Activated gamma-delta T cell treated with anti-CD3 and anti-CD28 coated beads, Interleukin-2, amount 50 U/mL, for 16 hours (primary cell): ENCODE data around the gene FRMD4A.
"Not testable (repeated sequence)": the region's sequence is repeated elsewhere in the genome, so short reads cannot be mapped to it uniquely, and the experiment has no call there.

ENCODE experiments used
- DNase-seq: peaks from one replicate; pipeline ENCODE4 v3.0.0-alpha.2; 2020; ENCODE audit warnings: low read depth

Gene FRMD4A

GRCh38 chr10:14052931-14053330 lies 277.8 kb downstream of the FRMD4A start:
- DNase-seq: no peak

DNA sequence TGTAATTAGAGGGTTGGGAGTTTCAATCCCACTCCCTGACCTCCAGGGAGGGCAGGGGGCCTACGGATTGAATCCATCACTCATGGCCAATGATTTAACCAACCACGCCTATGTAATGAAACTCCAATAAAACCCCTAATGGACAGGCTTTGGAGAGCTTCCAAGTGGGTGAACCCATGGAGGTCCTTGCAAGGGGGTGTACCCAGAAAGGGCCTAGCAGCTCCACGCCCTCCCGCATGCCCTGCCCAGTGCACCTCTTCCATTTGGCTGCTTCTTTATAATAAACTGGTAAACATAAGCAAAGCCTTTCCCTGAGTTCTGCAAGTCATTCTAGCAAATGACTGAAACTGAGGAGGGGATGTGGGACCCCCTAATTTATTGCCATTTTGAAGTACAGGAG lies 280.1 kb downstream of the FRMD4A start:
- no peak for DNase-seq

DNA sequence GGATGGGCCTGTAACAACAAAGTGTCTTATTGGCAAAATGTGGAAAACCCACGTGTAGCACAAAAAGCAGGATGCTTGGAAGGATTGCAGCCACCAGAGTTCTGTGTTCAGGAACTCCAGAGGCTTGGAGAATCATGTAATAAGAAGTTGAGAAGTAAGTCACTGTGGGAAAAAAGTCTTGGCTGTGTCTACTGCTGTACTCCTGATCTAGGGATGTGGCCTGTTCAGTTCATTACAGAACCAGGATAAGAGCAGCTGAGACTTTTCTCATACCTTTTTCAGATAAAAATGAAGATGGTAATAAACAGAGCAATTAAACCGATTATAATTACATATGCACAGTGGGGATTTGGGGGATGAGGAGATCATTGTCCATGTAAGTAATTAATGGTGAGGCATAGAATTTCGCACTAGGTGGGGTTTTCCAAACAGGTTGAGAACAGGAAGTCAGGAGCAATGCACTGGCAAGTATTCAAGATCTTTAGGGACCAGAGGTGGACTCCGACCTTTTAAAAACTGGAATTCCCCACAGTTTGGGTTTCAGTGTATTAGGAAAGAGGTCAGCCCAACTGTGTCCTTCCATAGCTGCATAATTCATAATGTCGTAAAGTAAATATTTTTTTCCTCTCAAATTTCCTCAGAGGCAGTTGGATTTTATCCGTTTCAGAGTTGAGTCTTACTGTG lies 281.7 kb downstream of the FRMD4A start:
- no peak for DNase-seq

DNA sequence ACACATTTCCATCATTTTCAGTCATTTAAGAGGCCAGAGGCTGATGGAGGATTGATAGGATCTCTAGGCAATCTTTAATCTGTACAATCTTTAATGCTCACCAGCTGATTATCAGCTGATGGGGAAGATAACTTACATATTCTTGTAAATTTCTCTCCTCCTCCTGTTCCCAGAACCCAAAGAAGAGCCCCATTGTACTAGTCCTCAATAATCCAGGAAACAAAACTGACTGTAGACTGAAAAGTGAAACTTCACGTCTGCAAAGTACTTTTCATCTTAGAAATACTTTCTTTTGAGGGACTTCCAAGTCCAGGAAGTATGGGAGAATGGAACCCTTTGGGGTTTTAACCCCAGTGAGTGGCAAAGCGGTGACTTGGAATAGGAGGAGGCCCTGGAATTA lies 283.3 kb downstream of the FRMD4A start:
- no peak for DNase-seq

DNA sequence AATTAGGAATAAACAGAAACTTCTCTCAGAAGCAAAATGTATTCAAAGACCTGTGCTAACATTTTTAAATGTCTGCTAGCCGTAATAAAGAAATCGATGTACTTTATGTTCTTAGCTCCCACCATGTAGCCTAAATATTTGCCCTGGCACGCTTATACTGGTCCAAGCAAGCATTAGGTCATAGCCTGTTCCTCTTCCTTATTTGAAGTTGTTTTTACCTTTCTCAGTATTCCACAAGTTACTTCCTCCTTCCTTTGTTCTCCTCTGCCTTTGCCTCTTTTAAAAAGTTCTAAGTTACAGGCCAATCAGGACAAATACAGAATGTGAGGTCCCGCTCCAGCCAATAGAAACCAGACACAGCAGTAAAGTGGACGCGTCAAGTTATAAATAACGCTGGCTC lies 288.7 kb downstream of the FRMD4A start:
- DNase-seq: not testable (repeated sequence)

GRCh38 chr10:14040787-14041631 lies 289.7 kb downstream of the FRMD4A start:
- no peak for DNase-seq

DNA sequence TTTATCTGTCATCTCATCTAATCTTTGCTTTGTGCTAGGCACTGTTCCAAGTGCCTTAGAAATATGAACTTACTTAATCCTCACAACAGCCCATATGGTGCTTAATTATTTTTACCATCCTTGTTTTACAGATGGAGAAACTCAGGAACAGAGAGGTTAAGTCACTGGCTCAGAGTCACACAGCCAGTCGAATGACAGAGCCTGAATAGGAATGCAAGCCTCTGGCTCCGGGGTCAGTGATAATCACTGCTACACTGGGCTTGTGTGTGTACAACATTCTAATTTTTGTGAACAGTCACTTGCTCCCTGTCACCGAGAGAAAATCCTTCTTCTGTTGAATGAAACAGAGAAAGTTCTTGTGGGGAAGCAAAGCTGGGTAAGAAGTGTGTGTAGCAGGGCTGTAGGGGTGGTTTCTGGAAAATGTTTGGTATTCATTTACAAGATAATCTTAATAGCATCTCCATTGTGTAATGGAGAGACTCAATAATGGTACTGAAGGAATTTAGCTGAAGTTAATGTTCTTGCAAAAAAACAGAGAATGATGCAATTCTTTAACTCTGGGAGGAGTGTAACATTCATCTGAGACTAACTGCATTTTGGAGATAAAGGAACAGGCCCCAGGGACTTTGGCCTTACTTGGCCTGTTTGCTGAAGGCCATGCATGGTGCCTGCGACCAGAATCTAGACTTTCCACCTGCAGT lies 290.6 kb downstream of the FRMD4A start:
- no peak for DNase-seq

DNA sequence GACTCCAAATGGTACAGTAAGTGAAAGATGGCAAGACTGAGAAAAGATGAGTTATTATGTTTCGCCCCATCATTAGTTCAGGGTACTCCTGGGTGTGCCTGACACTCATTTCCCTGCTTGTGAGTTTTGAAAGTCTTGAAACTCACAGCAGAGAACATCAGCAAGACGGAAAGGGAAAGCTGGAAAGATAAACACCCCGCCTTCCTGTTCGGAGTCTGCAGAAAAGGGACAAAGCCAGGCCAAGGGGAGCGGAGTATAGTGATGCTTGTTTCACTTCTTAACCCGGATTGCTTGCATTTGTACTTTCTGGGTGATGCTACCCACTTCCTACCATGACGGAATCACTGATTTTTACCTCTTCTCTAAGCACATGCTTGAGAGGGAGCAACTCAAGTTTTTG lies 294.5 kb downstream of the FRMD4A start:
- DNase-seq: no peak

DNA sequence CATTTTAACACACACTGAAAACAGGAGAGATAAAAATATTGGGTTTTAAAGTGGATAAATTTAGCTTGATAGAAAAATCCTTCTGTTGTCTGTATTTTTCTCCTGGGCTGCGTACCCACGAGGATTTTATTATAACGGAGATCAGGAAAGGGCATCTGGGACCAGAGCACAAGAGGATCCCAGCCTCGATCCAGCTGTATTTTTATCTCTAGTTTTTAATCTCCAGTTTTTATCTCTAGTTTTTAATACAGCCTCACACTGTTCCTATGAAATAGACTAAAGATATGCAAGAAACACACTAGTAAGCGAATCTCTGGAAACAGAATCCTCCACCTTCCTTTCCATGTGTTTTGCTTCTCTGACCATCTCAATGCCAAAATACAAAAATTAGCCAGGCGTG lies 295.2 kb downstream of the FRMD4A start:
- DNase-seq: no peak

DNA sequence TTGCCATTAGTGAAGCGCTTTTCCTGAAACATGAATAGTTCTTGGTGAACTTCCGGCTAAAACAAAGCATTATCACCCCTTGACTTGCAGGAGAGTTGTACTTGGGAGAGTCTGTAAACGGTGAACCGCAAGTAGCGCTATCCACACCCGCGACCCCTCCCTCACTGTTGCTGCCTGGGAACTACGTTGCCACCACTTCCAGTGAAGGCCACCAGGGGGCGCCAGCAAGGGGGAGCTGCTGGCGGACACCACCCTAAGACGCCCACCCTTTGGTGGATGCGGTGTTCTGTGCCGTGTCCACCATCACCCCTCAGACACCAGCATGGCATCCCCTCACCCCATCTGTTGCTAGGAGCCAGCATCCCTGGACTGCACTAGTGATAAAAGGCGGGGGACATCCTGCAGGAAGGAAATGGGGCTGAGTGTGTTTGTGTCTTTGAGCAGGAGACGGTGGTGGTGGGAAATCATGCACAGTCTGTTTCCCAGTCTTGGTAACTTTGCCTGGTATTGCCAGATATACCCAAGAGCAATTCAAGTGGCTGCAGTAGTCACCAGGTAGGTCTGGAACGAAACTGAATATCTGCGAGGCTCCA lies 298.2 kb downstream of the FRMD4A start:
- peak; percentile 29 for DNase-seq

DNA sequence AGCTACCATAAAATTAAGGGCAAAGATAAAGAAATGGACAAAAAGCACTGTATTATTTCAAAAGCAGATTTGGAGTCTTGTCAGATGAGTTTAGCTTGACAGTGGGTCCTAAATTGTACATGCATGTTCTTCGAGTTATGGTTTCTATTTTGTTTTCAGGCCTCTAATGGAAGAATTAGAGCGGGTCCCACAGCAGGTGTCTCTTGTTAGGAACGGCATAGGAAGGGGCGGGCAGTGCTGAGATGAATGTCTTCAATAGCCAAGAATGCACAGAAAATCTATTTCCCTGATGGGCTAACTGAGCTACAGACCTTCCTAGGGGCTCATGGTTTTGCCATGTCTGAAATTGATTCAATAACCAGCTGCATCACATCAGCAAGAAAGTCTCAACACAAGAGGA lies 304.4 kb downstream of the FRMD4A start:
- no peak for DNase-seq

- DNase-seq: no peak
Observed at GRCh38 chr10:14025283-14026189, 305.2 kb downstream of the FRMD4A start.

DNA sequence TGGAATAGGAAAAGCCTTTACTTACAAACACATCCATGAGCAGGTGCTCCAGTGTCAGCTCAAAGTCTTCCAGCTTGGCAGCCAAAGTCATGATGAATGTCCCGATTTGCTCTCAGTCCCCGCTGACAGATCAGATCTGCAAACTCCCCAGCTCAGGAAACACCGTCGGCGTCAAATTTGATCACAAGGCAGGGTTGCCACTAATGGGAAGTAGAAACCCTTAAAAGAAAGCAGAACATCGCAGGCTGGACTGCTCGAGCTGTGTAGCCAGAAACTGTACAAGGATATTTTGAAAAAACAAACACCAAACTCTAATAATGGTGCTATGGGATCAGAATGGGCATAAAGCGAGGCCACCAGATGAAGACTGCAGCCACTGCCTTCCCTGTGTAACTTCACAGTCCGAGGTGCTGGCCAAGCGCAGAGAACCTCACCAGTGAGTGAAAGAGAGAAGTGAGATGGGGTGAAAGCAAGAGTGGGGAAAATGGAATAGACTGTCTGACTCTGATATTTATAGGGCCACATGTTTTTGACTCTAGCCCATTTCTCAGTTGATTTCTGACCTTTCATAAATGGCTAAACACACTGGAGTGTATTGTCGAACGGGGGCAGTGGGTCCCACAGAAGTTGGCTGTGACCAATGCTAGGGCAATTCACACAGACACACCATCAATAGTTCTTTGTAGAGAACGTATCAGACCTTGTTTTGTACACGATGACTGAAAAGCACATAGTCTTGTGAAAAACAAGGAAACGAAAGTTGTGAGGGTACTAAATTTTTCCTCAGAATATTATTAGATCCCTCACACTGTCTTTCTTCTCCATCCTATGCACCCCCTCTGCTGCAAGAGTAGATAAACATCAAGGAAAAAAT lies 306.2 kb downstream of the FRMD4A start:
- no peak for DNase-seq

GRCh38 chr10:14023673-14024328 lies 306.9 kb downstream of the FRMD4A start:
- DNase-seq: no peak

GRCh38 chr10:14022954-14023672 lies 307.6 kb downstream of the FRMD4A start:
- no peak for DNase-seq

- DNase-seq: no peak
Observed at GRCh38 chr10:14022052-14022451, 308.7 kb downstream of the FRMD4A start.

- no peak for DNase-seq
Observed at GRCh38 chr10:14020037-14020664, 310.6 kb downstream of the FRMD4A start.

DNA sequence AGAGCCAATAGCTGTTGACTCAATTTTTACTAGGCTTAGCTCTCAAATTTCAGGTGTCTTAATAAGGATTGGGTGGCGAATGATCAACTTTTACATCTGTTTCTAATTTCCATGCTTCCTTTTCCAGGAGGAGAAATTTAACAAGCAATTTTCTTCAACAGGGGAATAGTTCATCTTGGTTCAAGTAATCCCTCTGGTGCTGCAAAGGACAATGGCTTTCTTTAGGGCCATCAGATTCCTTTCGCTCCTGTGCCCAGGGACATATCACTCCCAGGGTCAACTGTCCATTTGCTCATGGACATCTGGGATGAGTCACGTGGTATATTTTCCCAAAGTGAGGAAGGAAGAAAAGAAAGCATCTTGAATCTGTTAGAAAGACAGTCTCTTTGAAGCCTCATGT lies 313.3 kb downstream of the FRMD4A start:
- no peak for DNase-seq

DNA sequence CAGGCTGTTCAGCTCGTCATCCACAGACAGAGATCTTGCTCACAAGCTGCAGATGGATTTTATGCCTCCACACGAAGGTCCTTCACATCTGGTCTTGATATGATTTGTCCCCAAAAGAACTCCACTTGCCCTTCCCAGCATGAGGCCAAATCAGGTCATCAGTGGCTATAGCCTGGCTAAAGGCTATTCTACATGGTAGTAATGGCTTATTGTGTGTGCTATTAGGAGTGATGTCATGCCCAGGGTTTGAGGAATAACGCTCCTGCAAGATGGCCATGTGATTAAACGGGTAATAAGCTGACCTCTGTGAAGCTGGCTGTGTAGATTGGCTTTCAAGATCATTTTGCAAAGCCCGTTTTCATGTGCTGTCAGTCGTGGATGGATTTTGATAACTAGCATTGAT lies 313.8 kb downstream of the FRMD4A start:
- DNase-seq: no peak
